DND-41 (cell line): Measurements from ENCODE around the gene ADAT2.

Experiments
- ATAC-seq: fragments of 200-7000 bp; cut with Tn5 transposase; 3 replicates; pipeline ENCODE4 v1.9.1; 2021; ENCODE audit warnings: low read depth; ENCODE audit not compliant: insufficient read depth
- DNase-seq: peaks from one replicate; pipeline ENCODE4 v3.0.0-alpha.2; 2020
- H2AFZ ChIP-seq: 2 replicates; pipeline ENCODE4 v1.6.0; 2012; ENCODE audit warnings: low read depth, low read length
- H3K27ac ChIP-seq: 2 replicates; pipeline ENCODE4 v1.5.1; 2012; ENCODE audit warnings: low read length, inconsistent platforms
- H3K27me3 ChIP-seq: fragments of 200-600 bp; sonication (generic); 2 replicates; pipeline ENCODE4 v1.6.0; 2012; ENCODE audit warnings: low read length, mild to moderate bottlenecking, inconsistent platforms; ENCODE audit not compliant: insufficient read depth, poor library complexity
- H3K36me3 ChIP-seq: 2 replicates; pipeline ENCODE4 v1.5.1; 2012; ENCODE audit warnings: low read length, inconsistent platforms; ENCODE audit not compliant: insufficient read depth
- H3K4me1 ChIP-seq: 2 replicates; pipeline ENCODE4 v1.5.1; 2012; ENCODE audit warnings: mild to moderate bottlenecking, low read length; ENCODE audit not compliant: insufficient read depth
- H3K4me2 ChIP-seq: 2 replicates; pipeline ENCODE4 v1.6.0; 2012; ENCODE audit warnings: mild to moderate bottlenecking, moderate library complexity, low read length, inconsistent platforms; ENCODE audit not compliant: insufficient read depth
- H3K4me3 ChIP-seq, 2 experiments: fragments of 200-600 bp in 1 of 2; shearing (Covaris generic) in 1 of 2; 2 replicates each; pipeline ENCODE4 v1.5.1; 2012 to 2016; ENCODE audit warnings: inconsistent platforms in 2 of 2, low read length in 2 of 2, mild to moderate bottlenecking in 2 of 2, low read depth in 1 of 2, moderate library complexity in 1 of 2
- H3K79me2 ChIP-seq: 2 replicates; pipeline ENCODE4 v1.6.0; 2012; ENCODE audit warnings: low read length, inconsistent platforms; ENCODE audit not compliant: insufficient read depth
- H3K9ac ChIP-seq: 2 replicates; pipeline ENCODE4 v1.6.0; 2012; ENCODE audit warnings: low read depth, mild to moderate bottlenecking, inconsistent platforms, low read length, moderate library complexity
- H3K9me3 ChIP-seq: 2 replicates; pipeline ENCODE4 v1.5.1; 2012; ENCODE audit warnings: low read length, moderate library complexity, mild to moderate bottlenecking, inconsistent platforms; ENCODE audit not compliant: insufficient read depth, severe bottlenecking
- H4K20me1 ChIP-seq: 2 replicates; pipeline ENCODE4 v1.6.0; 2012; ENCODE audit warnings: low read length; ENCODE audit not compliant: insufficient read depth
- EZH2 ChIP-seq: IDR thresholded peaks from 3 replicates; pipeline ENCODE4 v1.6.1; 2012; ENCODE audit warnings: borderline replicate concordance, low read depth, mild to moderate bottlenecking, moderate library complexity, low read length, inconsistent platforms; ENCODE audit not compliant: severe bottlenecking
- TF ChIP-seq, protein P1 (sequence below): IDR thresholded peaks from 2 replicates; pipeline ENCODE4 v1.5.1; 2012; ENCODE audit warnings: borderline replicate concordance, low read length, moderate library complexity, mild to moderate bottlenecking; ENCODE audit not compliant: poor library complexity, severe bottlenecking; ENCODE audit errors: extremely low read depth

Gene ADAT2

GRCh38 chr6:143450453-143451371 lies at the start of gene ADAT2, which contains the start of gene PEX3:
Gene ADAT2, minus strand, starts transcription at chr6:143450695. Its CDS starts 37 bp downstream, at chr6:143450658.
Gene PEX3, plus strand, starts transcription at chr6:143450805. Its CDS starts 238 bp downstream, at chr6:143451043.
- H3K9ac ChIP-seq, result peak within 1 kb of the TSS; percentile 75

DNA sequence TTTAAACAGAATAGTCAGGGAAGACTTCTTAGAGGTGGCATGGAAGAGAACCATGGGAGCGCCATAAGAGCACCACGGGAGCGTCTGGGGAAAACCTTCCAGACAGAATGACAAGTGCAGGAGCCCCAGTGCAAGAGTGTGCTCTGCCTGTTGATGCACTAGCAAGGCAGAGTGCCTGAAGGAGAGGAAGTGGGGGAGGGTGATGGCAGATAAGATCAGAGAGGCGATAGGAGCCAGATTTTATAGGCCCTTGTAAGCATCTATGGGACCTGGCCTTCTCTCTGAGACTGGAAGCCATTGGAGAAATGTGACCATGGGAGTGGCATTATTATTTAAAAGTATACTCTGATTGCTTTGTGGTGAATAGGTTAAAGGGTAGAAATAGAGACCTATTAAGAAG lies 47.9 kb upstream of the ADAT2 start:
- Histone ChIP-seq H3K9ac (no peak overlapping the region), H3K4me3 (no peak overlapping the region), H3K4me1 (no peaks in the 10 kb centered on the region), H3K27me3 (no peaks in the 10 kb centered on the region), H2AFZ (no peak overlapping the region), H3K27ac (no peak overlapping the region), H3K79me2 (no peaks in the 10 kb centered on the region), H3K36me3 (no peaks in the 10 kb centered on the region), H3K4me2 (no peak overlapping the region), H3K9me3 (no peaks in the 10 kb centered on the region), H4K20me1 (no peaks in the 10 kb centered on the region)
- DNase-seq (peak; percentile 57), ATAC-seq (peak; percentile 95)
- TF ChIP-seq, protein P1, sequence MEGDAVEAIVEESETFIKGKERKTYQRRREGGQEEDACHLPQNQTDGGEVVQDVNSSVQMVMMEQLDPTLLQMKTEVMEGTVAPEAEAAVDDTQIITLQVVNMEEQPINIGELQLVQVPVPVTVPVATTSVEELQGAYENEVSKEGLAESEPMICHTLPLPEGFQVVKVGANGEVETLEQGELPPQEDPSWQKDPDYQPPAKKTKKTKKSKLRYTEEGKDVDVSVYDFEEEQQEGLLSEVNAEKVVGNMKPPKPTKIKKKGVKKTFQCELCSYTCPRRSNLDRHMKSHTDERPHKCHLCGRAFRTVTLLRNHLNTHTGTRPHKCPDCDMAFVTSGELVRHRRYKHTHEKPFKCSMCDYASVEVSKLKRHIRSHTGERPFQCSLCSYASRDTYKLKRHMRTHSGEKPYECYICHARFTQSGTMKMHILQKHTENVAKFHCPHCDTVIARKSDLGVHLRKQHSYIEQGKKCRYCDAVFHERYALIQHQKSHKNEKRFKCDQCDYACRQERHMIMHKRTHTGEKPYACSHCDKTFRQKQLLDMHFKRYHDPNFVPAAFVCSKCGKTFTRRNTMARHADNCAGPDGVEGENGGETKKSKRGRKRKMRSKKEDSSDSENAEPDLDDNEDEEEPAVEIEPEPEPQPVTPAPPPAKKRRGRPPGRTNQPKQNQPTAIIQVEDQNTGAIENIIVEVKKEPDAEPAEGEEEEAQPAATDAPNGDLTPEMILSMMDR, result no peak
- no peak for TF ChIP-seq EZH2

More at GRCh38 chr6:143450453-143451371, at the start of gene ADAT2, which contains the start of gene PEX3:
- Histone ChIP-seq H3K79me2 (peaks cover 71% of the 10 kb centered on the region), H4K20me1 (no peaks in the 10 kb centered on the region), H3K4me3 (peak within 1 kb of the TSS; percentile 58 to 86), H2AFZ (peak within 1 kb of the TSS; percentile 99), H3K4me2 (peak within 1 kb of the TSS; percentile 86), H3K27me3 (no peaks in the 10 kb centered on the region), H3K27ac (peak within 1 kb of the TSS; percentile 86), H3K4me1 (peaks cover 39% of the 10 kb centered on the region), H3K9me3 (no peaks in the 10 kb centered on the region), H3K36me3 (peaks cover 4% of the 10 kb centered on the region; the same call in 1 of the 2 replicates)
- peak; percentile 95 for ATAC-seq
- peak; percentile 94 for DNase-seq
- no peak for TF ChIP-seq EZH2
- TF ChIP-seq, protein P1, result no peak

DNA sequence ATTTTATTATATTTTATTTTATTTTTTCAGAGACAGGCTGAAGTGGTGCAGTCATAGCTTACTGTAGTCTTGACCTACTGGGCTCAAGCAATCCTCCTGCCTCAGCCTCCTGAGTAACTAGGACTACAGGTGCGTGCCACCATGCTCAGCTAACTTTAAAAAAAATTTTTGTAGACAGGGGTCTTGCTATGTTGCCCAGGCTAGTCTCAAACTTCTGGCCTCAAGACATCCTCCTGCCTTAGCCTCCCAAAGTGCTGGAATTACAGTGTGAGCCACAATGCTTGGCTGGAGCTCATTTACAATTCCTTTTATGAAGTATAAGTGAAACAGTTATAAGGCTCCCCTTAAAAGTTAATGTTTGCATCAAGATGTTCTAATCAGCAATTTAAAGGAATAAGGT lies 46.5 kb upstream of the ADAT2 start:
- TF ChIP-seq EZH2, result no peak
- TF ChIP-seq, protein P1, result no peak
- no peaks in the 10 kb centered on the region for H3K9me3 ChIP-seq
- no peak for DNase-seq
- no peak for ATAC-seq
- no peak overlapping the region for H3K27ac ChIP-seq
- no peaks in the 10 kb centered on the region for H3K36me3 ChIP-seq
- no peak overlapping the region for H3K4me3 ChIP-seq
- no peaks in the 10 kb centered on the region for H3K27me3 ChIP-seq
- no peaks in the 10 kb centered on the region for H3K79me2 ChIP-seq
- no peaks in the 10 kb centered on the region for H4K20me1 ChIP-seq
- no peak overlapping the region for H3K9ac ChIP-seq
- H2AFZ ChIP-seq, result no peak overlapping the region
- H3K4me2 ChIP-seq, result no peak overlapping the region
- H3K4me1 ChIP-seq, result no peaks in the 10 kb centered on the region
